Effector memory CD8-positive, alpha-beta T cell (primary cell): ENCODE data around the gene TULP4.
A peak's percentile ranks its signal among the peaks of the same experiment; 100 is the strongest.
"Not testable (repeated sequence)": the region's sequence is repeated elsewhere in the genome, so short reads cannot be mapped to it uniquely, and the experiment has no call there.

Experiments
- ATAC-seq: fragments of 150-1000 bp; cut with Tn5 transposase; replicated peaks from 2 replicates; pipeline ENCODE4 v1.10.0; 2021; ENCODE audit warnings: mild to moderate bottlenecking, moderate library complexity
- DNase-seq, 3 experiments: peaks; one replicate each; pipeline ENCODE4 v3.0.0; 2021
- H3K27ac Mint-ChIP-seq, 2 donors: one replicate each; pipeline ENCODE4 v1.8.0; 2022; ENCODE audit warnings: mild to moderate bottlenecking in 2 of 2, mixed read lengths in 2 of 2, moderate library complexity in 2 of 2
- H3K27me3 Mint-ChIP-seq, 2 donors: one replicate each; pipeline ENCODE4 v1.8.0; 2022; ENCODE audit warnings: mixed read lengths in 2 of 2
- H3K36me3 Mint-ChIP-seq: one replicate; pipeline ENCODE4 v1.8.0; 2022; ENCODE audit warnings: mild to moderate bottlenecking, moderate library complexity, mixed read lengths; ENCODE audit not compliant: insufficient read depth
- H3K4me1 Mint-ChIP-seq, 2 donors: one replicate each; pipeline ENCODE4 v1.8.0; 2022; ENCODE audit warnings: low read depth in 2 of 2, mixed read lengths in 2 of 2
- H3K4me3 Mint-ChIP-seq, 2 donors: one replicate each; pipeline ENCODE4 v1.8.0; 2022; ENCODE audit warnings: mild to moderate bottlenecking in 2 of 2, mixed read lengths in 2 of 2, moderate library complexity in 2 of 2
- H3K9me3 Mint-ChIP-seq, 2 donors: one replicate each; pipeline ENCODE4 v1.8.0; 2022; ENCODE audit warnings: mixed read lengths in 2 of 2

TULP4 gene

DNA sequence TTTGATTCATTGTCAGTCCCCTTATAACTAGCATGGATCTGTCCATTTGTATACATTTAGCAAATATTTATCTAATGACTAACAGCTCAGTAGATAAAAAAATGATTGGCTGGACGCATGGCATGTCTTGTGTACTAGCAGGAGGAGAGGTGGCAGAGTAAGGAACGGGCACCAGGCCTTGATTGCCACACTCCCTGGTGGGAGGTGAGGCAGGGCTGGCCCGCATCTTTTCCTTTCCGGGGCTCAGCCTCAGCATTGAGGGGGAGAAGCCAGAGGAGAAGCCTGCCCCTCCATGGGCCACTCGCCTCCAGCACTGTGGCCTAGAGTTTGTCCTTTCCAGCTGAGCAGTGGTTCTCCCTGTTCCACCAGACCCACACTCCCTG is 162.7 kb downstream of the TULP4 start:
- Mint-ChIP-seq H3K4me3 (no peak overlapping the region), H3K27ac (peak overlapping the region in 1 of 2 donors; percentile 25), H3K9me3 (no peaks in the 10 kb centered on the region), H3K4me1 (peaks cover 4 to 6% of the 10 kb centered on the region in 2 donors), H3K36me3 (peaks cover 7% of the 10 kb centered on the region), H3K27me3 (no peaks in the 10 kb centered on the region)
- DNase-seq (no peak), ATAC-seq (no peak)

DNA sequence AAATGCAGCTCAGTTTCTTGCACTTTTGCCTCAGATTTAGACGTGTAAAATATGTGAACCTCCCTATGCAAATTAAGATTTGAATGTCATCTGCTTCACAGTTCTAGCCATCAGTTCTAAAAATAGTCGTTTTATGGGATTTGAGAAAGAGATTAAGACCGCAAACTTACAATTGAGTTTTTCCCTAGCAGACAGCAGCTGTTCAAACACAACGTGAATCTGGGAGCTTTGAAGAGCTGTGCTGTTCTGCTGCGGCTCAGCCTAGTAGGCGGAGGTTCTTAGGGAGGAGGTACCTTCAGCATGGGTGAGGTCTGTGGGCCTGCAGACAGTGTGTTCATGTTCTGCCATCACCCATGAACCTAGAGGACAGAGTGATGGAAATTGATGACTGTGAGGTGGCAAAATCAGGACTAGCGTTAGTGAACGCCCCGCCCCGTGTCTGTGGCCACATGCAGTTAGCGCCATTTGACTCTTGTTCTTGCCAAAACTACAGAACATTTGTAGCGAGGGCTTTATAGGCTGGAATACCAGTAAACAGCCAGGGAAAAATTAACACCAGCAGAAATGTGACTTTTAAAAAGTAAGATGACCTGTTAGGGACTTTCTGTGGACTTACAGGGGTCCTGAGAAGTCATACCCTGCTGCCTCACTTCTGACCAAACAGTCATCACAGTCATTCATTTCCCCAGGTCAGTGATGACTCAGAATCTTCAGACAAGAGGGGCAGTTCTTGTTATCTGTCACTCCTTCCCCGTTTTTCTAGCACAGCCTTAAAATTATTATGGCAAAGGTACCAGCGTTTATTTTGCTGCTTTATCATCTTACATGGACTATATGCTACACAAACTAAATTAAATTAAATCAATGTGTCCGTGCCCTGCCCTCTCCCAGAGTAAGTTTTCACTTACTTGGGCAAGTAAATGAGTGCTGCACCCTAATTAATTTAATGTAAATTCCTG is 163.4 kb downstream of the TULP4 start:
- ATAC-seq (no peak), DNase-seq (no peak)
- peak overlapping the region in 1 of 2 donors; percentile 25 for H3K27ac Mint-ChIP-seq
- H3K27me3 Mint-ChIP-seq = no peaks in the 10 kb centered on the region
- peaks cover 10% of the 10 kb centered on the region for H3K36me3 Mint-ChIP-seq
- no peaks in the 10 kb centered on the region for H3K9me3 Mint-ChIP-seq
- peaks cover 2 to 5% of the 10 kb centered on the region in 2 donors for H3K4me1 Mint-ChIP-seq
- no peak overlapping the region for H3K4me3 Mint-ChIP-seq

DNA sequence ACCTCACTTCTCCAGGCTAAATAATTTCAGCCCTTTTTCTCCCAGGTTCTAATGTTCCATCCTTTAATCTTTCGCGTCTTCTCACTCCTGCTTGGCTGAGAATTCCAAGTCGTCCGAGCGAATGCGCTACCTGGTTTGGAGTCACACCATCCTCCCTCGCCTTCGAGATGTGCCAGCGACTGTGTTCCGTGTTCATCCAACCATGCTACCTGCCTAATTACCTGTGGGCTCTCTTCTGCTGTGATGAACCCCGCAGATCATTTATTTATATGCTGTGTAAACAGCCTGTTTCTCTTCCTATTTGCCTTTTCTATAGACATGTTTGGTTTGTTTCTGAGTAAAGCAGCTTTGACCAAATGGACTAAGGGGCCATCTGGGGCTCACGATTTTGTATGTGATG is 164.1 kb downstream of the TULP4 start:
- no peak overlapping the region for H3K4me3 Mint-ChIP-seq
- H3K4me1 Mint-ChIP-seq = peaks cover 2 to 5% of the 10 kb centered on the region in 2 donors
- ATAC-seq = no peak
- H3K9me3 Mint-ChIP-seq = no peaks in the 10 kb centered on the region
- no peaks in the 10 kb centered on the region for H3K27me3 Mint-ChIP-seq
- no peak for DNase-seq
- no peak overlapping the region for H3K27ac Mint-ChIP-seq
- H3K36me3 Mint-ChIP-seq = peaks cover 10% of the 10 kb centered on the region

- H3K36me3 Mint-ChIP-seq = peaks cover 15% of the 10 kb centered on the region
- not testable (repeated sequence) for ATAC-seq, H3K4me1 Mint-ChIP-seq, H3K27me3 Mint-ChIP-seq, H3K27ac Mint-ChIP-seq, H3K4me3 Mint-ChIP-seq, H3K9me3 Mint-ChIP-seq, DNase-seq
Observed at GRCh38 chr6:158477722-158478121, 165.5 kb downstream of the TULP4 start.

GRCh38 chr6:158480989-158481388 is 168.7 kb downstream of the TULP4 start:
- Mint-ChIP-seq H3K4me3 (no peak overlapping the region), H3K27me3 (no peaks in the 10 kb centered on the region), H3K9me3 (no peaks in the 10 kb centered on the region), H3K4me1 (peaks cover 0 to 2% of the 10 kb centered on the region in 2 donors), H3K27ac (peak overlapping the region; percentile 3 to 45), H3K36me3 (peaks cover 15% of the 10 kb centered on the region)
- ATAC-seq (no peak), DNase-seq (no peak)

GRCh38 chr6:158481690-158482473 is 169.6 kb downstream of the TULP4 start:
- no peaks in the 10 kb centered on the region for H3K4me1 Mint-ChIP-seq
- ATAC-seq = no peak
- H3K9me3 Mint-ChIP-seq = no peaks in the 10 kb centered on the region
- H3K4me3 Mint-ChIP-seq = no peak overlapping the region
- H3K27ac Mint-ChIP-seq = no peak overlapping the region
- no peaks in the 10 kb centered on the region for H3K27me3 Mint-ChIP-seq
- no peak for DNase-seq
- peaks cover 15% of the 10 kb centered on the region for H3K36me3 Mint-ChIP-seq

DNA sequence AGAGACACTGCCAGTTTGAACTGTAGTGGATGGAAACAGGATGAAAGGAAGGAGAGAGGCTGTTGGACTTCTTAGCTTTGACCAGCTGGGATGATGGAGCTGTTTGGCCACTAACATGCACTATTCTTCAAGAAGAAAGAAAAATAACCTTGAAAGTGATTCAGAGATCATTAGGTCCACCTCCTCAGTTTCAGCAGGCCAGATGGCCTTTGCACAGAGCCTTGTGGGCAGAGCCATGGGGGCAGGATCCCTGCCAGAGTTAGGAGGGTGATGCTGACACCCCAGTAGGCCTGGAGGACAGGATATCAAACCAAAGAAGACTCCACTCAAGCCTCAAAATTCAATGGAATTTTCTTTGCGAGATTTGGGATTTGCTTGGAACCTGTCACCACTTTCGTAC is 173.2 kb downstream of the TULP4 start:
- Mint-ChIP-seq H3K4me1 (no peaks in the 10 kb centered on the region), H3K27ac (no peak overlapping the region), H3K4me3 (no peak overlapping the region), H3K27me3 (no peaks in the 10 kb centered on the region), H3K9me3 (no peaks in the 10 kb centered on the region), H3K36me3 (peaks cover 13% of the 10 kb centered on the region)
- DNase-seq (no peak), ATAC-seq (no peak)

DNA sequence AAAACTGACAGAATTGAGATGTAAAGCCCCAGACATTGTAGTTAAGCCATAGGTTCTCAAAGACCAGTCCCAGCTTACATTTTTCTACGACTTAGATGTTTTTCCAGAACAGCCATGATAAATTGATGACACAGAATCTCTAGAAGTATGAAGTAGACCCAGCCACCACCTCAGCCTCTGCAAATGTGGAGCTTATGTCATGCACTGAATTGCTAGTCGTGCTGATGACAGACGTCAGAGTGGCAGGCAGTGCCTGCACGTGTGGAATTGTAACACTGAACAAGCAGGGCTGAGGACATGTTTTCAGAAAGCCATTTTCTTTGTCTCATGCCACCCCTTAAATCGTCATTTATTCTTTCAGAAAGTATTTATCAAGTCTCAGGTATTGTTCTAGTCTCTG is 175.2 kb downstream of the TULP4 start:
- no peak overlapping the region for H3K27ac Mint-ChIP-seq
- no peak overlapping the region for H3K4me3 Mint-ChIP-seq

GRCh38 chr6:158488065-158488464 is 175.8 kb downstream of the TULP4 start:
- H3K27me3 Mint-ChIP-seq = no peaks in the 10 kb centered on the region
- DNase-seq (no peak), ATAC-seq (no peak)
- H3K27ac Mint-ChIP-seq = no peak overlapping the region
- H3K4me1 Mint-ChIP-seq = peaks cover 0 to 2% of the 10 kb centered on the region in 2 donors
- peaks cover 9% of the 10 kb centered on the region for H3K36me3 Mint-ChIP-seq
- no peaks in the 10 kb centered on the region for H3K9me3 Mint-ChIP-seq
- H3K4me3 Mint-ChIP-seq = no peak overlapping the region

More for the DNA sequence above, 175.2 kb downstream of the TULP4 start:
- Mint-ChIP-seq H3K9me3 (no peaks in the 10 kb centered on the region), H3K4me1 (peaks cover 0 to 2% of the 10 kb centered on the region in 2 donors), H3K27me3 (no peaks in the 10 kb centered on the region), H3K36me3 (peaks cover 9% of the 10 kb centered on the region)
- ATAC-seq (no peak), DNase-seq (no peak)

DNA sequence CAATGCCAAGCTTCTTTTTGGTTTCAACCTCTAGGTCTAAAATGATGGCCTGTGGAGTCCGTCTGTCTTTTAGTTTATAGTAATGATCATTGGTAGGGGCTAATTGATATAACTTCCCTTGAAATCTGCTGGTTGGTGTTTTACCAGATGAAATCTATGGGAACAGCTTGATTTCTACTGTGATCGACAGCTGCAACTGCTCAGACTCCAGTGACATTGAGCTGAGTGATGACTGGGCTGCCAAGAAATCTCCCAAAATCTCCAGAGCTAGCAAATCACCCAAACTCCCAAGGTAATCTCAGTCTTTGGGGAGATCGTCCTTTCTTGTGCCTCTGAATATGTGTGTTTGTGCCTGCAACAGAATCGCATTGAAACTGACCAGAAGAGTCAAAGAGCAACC is 177.2 kb downstream of the TULP4 start:
- Mint-ChIP-seq H3K27ac (peak overlapping the region in 1 of 2 donors; percentile 19), H3K4me1 (peaks cover 0 to 2% of the 10 kb centered on the region in 2 donors), H3K27me3 (no peaks in the 10 kb centered on the region), H3K36me3 (peaks cover 12% of the 10 kb centered on the region), H3K9me3 (no peaks in the 10 kb centered on the region), H3K4me3 (no peak overlapping the region)
- ATAC-seq (no peak), DNase-seq (no peak)

DNA sequence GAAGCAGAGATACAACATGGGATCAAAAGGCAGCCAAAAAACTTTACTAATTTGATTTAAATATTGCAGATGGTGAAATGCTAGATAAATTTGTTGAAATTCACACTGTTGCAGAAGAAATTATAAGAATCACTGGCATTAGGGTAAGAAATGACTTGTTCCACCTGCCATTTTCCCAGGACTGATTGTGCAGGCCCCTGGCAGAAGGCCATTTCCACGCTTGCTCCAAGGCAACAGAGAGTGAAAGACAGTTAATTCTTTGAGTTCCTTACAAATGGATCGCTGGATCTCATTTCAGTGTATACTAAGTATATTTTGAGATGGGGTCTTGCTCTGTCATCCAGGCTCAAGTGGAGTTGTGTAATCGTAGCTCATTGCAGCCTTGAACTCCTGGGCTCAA is 180.6 kb downstream of the TULP4 start:
- Mint-ChIP-seq H3K9me3 (no peaks in the 10 kb centered on the region), H3K27me3 (no peaks in the 10 kb centered on the region), H3K4me1 (peaks cover 0 to 2% of the 10 kb centered on the region in 2 donors), H3K4me3 (no peak overlapping the region), H3K27ac (no peak overlapping the region), H3K36me3 (peaks cover 9% of the 10 kb centered on the region)
- ATAC-seq = no peak
- no peak for DNase-seq

GRCh38 chr6:158496700-158497099 is 184.4 kb downstream of the TULP4 start:
- H3K36me3 Mint-ChIP-seq = peaks cover 9% of the 10 kb centered on the region

DNA sequence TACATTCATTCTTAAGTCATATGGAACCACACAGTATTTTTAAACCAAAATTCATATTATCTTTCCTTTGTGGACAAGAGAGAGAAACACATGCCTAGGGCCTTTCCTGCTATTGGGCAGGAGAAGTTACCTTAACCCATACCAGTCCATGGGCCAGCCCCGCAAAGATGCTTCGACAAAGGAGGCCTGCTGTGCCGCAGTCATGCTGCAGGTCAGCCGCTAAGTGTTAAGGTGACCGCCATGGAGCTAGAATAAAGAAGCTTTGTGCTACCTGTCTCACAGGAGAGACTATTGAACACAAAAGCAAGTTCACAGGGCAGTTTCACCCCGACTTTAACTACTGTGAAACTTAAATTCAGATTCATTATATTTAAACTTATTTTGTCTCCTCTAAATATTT is 185.4 kb downstream of the TULP4 start:
- no peak for DNase-seq
- H3K4me1 Mint-ChIP-seq = no peaks in the 10 kb centered on the region
- H3K27ac Mint-ChIP-seq = no peak overlapping the region
- peaks cover 12% of the 10 kb centered on the region for H3K36me3 Mint-ChIP-seq
- H3K9me3 Mint-ChIP-seq = no peaks in the 10 kb centered on the region
- ATAC-seq = no peak
- H3K4me3 Mint-ChIP-seq = no peak overlapping the region
- H3K27me3 Mint-ChIP-seq = no peaks in the 10 kb centered on the region

More at GRCh38 chr6:158496700-158497099, 184.4 kb downstream of the TULP4 start:
- no peaks in the 10 kb centered on the region for H3K9me3 Mint-ChIP-seq
- H3K4me3 Mint-ChIP-seq = no peak overlapping the region
- no peak overlapping the region for H3K27ac Mint-ChIP-seq
- DNase-seq (no peak), ATAC-seq (no peak)
- H3K27me3 Mint-ChIP-seq = no peaks in the 10 kb centered on the region
- H3K4me1 Mint-ChIP-seq = peaks cover 0 to 2% of the 10 kb centered on the region in 2 donors
